Fibroblast of the conjunctiva (primary cell): Measurements from ENCODE around the gene CD300LF.

Experiments
- DNase-seq: peaks from one replicate; pipeline ENCODE4 v3.0.0-alpha.2; 2010; ENCODE audit warnings: low read depth

CD300LF gene

DNA sequence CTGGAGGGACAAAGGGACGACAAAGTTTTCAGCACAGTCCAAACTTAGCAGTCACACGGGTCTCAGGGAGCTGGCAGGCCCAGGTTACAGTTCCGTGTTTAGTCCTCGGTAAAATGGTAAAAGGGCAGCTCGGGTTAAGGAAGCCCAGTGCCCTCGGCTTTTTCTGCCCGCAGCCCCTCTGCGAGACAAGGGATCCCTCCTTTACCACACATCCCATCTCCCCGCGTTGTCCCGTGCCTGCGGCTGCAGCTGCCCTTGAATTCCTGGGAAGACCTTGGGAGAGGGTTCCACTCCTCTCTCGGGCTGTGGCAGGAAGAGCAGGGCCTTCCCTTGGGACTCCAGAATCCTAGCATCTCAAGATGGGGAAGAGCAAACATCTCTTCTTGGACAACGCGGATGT is 17.1 kb upstream of the CD300LF start:
- DNase-seq = no peak

DNA sequence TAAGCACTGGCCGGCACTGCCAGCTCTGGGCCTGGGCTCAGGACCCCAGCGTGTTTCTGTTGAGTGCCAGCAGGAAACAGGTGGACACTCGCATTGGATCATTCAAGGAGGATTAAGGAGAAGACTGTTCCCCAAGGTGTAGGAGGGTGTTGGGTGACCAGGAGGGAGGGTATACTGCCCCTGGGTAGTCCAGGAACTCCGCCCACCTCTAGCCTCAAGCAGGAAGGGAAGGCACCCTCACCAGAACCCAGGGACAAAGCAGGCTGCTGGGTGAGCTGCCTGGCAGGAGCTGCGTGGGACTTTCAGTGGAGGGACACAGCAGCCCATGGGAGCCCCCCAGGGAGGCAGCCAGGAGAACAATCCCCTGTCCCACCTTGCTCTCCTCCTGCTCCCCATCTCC is 16.6 kb upstream of the CD300LF start:
- DNase-seq = no peak

DNA sequence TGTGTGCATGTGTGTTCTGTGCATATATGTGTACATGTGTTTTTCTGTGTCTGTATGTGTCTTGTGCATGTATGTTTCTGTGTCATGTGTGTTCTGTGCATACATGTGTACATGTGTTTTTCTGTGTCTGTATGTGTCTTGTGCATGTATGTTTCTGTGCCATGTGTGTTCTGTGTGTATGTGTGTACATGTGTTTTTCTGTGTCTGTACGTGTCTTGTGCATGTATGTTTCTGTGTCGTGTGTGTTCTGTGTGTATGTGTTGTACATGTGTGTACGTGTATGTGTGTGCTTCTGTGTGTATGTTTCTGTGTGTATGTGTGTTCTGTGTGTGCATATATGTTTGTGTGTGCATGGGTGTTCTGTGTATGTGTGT is 16.0 kb upstream of the CD300LF start:
- DNase-seq = no peak

GRCh38 chr17:74728033-74728701 is 15.4 kb upstream of the CD300LF start:
- DNase-seq = no peak

GRCh38 chr17:74725111-74725510 is 12.4 kb upstream of the CD300LF start:
- no peak for DNase-seq

DNA sequence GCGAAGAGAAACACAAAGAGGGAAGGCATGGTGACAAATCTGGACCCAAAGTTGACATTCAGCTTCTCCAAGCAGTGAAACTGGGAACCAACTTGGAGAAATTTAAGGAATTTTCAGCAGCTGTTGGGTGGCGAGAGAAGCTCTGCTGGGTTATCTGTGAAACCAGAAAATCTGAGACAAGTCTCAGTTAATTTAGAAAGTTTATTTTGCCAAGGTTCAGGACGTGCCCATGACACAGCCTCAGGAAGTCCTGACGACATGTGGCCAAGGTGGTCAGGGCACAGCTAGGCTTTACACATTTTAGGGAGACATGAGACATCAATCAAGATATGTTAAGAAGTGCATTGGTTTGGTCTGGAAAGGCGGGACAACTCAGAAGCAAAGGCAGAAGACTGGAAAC is 11.2 kb upstream of the CD300LF start:
- no peak for DNase-seq

DNA sequence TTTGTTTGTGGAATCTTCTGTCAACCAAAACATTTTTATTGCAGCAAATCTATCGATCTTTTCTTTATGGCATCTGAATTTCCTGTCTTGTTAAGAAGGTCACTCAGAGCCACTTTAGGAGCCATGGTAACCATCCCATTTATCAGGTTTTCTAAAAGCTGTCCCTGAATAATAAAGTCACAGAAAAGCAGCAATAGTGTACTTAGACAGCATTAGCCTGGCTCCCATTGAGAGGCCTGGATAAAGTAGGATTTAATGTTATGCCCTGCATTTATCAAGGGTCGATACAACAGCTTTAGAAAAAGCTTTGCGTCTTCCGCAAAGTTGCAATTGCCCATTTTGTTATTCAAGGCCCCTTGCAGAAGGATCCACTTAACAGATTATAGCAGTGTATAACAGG is 10.1 kb upstream of the CD300LF start:
- DNase-seq = no peak

DNA sequence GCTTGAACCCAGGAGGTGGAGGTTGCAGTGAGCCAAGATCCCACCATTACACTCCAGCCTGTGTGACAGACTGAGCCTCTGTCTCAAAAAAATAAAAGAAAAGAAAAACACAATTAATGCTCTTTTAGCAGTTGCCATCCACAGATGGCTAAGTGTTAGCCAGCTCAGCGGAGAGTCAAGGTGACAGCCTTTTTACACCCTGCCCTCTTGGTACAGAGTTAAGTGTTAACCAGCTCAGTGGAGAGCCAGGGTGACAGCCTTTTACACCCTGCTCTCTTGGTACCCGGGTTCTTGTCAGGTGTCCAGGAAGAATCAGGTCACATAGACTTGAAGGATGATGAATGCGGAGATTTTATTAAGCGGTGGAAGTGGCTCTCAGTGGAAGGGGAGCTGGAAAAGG is 7.8 kb upstream of the CD300LF start:
- no peak for DNase-seq

- no peak for DNase-seq
Observed at GRCh38 chr17:74715144-74715543, 2.4 kb upstream of the CD300LF start.

- no peak for DNase-seq
Observed at GRCh38 chr17:74713171-74713755, 540 bp upstream of the CD300LF start.

DNA sequence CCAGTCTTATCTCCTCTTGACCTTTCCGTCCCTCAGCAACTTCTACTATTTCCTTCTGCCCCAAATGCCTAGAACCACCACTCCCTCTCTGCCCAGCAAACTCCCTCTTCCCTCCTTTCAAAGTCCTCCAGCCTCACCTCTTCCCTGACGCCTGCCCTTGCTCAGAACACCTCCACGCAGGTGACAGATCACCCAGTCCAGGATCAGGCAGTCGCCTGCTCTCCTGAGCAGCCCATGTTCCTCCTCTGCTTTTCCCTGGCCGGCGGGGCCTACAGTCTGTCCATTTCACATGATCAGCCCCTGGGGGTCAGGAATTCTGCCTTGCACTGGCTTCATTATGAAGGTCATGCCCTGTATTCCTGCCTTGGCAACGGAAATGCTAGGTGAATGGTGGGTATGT is 422 bp downstream of the CD300LF start:
- no peak for DNase-seq

DNA sequence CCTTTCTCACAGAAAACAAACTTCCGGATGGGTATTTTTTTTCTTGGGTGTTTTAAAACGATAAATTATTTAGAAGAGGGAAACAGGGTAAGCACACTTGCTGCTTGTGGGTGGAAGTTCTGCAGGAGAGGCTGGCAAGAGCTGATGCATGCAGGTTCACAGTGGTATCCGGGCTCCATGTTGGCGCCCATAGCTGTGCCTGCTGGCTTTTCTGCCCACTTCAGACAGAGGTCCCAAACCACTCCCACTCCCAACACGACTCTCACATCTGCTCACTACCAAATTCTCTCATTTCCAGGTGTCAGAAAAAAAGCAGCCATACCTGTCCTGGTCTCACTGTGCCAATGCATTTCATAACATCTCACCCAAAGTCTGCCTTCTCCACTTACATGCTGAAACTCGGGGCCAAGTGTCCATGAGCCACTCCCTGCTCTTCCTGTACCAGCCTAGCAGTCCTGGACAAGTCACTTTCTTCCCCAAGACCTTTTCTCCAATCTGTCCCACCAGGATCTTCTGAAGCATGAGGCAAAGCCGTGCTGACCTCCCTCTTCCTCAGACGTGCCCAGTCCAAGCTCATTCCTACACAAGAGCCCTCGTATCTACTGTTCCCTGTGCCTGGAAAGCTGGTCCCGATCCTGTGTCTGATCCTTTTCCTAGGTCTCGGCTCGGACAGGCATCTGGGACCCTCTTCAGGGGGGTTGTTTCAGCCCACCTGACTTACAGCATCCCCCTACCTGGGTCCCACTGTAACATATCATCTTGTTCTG is 1.5 kb downstream of the CD300LF start:
- no peak for DNase-seq

DNA sequence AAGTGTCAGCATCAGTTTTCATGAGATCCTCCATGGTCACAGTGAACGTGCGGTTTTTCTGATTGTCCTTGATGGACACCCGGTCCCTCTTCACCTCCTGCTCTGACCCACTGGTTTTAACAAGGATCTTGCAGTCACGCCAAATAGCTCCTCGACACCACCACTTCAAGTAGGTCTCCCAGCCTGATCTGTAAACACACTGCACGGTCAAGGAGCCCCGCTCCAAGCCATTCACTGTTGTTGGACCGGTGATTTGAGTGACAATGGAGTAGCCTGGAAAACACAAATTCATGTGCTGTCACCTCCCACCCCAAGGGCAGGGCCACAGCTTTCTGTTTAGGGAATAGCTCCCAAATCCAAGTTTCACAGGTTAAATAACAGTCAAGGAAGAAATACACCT is 8.2 kb downstream of the CD300LF start:
- DNase-seq = no peak

- DNase-seq = no peak
Observed at GRCh38 chr17:74703311-74703710, 9.4 kb downstream of the CD300LF start.

DNA sequence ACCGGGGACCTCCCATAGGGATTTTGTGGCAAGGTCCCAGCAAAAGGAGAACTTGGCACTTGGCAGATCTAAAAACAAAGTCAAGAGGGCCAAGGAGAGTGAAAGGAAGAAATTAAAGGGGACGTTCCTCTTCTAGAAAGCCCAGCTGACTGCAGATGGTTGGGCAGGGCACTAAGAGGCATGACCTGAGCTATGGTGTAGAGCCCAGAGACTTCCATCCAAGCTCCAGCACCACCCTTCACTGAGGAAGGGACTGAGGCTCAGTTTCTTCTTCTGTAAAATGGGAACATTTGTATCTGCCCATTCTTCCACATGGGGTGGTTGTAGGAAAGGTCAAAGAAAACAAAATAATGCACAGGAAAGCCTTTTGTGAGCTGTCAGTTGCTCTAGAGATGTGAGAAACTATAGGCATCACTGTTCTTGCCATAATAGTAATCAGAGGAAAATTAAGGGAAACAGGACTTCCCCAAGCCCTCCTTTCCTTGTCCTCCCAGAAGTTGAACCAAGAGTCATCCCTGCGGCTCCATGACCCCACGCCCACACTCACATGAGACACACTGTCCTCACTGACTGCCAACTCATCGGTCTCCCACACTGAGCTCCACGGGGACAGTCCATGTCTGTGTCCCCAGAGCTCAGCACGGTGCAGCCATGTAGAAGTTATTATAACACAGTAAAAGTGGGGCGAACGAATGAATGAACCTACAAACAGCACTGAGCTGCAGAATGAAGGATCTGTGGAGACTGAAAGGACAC is 10.4 kb downstream of the CD300LF start:
- DNase-seq = no peak

- no peak for DNase-seq
Observed at GRCh38 chr17:74699236-74699635, 13.5 kb downstream of the CD300LF start.

- DNase-seq = no peak
Observed at GRCh38 chr17:74698069-74698468, 14.7 kb downstream of the CD300LF start.

GRCh38 chr17:74697515-74697914 is 15.2 kb downstream of the CD300LF start:
- no peak for DNase-seq

DNA sequence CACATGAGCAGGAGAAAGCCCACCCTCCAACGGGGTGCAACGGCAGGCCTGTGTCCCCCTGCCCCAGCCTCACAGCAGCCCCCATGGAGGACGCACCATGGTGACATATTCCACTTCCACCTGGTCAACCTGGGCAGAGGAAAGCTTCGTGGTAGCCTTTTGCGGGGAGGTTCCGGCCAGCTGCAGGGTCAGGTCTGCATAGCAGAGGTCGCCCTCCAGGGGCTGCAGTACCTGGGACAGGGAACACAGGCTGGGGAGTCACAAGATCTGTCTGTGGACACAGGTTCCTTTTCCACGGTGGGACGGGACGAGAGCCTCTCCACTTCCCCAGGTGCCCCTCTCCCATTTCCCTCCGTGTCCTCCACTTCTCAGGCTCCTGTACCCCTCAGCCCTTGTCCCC is 17.1 kb downstream of the CD300LF start:
- DNase-seq = no peak

DNA sequence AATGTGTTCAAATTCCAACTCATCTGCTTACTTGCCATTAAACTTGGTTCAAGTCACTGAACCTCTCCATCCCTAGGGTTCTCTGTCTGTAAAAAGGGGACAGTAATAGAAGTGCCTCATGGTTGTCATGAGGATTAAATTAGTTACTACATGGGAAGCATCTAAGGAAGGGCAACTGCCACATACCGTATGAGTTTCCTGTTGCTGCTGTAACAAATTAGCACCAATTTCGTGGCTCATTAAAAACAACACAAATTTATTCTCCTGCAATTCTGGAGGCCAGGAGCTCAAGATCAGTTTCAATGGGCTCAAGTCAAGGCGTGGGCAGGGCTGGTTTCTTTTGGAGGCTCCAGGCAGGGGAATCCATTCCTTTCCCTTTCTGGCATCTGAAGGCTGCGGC is 18.6 kb downstream of the CD300LF start:
- DNase-seq = no peak

- no peak for DNase-seq
Observed at GRCh38 chr17:74691151-74691550, 21.6 kb downstream of the CD300LF start.

- DNase-seq = no peak
Observed at GRCh38 chr17:74690409-74690825, 22.3 kb downstream of the CD300LF start.

- no peak for DNase-seq
Observed at GRCh38 chr17:74687886-74688285, 24.8 kb downstream of the CD300LF start.
